GM19324 (cell line): Measurements from ENCODE around the gene MRPL27.

Experiments
- ATAC-seq: cut with Tn5 transposase; IDR thresholded peaks from one replicate; pipeline ENCODE4 v1.9.1; 2021; ENCODE audit warnings: mild to moderate bottlenecking, moderate library complexity; ENCODE audit not compliant: unreplicated experiment, low FRiP score

MRPL27 gene

DNA sequence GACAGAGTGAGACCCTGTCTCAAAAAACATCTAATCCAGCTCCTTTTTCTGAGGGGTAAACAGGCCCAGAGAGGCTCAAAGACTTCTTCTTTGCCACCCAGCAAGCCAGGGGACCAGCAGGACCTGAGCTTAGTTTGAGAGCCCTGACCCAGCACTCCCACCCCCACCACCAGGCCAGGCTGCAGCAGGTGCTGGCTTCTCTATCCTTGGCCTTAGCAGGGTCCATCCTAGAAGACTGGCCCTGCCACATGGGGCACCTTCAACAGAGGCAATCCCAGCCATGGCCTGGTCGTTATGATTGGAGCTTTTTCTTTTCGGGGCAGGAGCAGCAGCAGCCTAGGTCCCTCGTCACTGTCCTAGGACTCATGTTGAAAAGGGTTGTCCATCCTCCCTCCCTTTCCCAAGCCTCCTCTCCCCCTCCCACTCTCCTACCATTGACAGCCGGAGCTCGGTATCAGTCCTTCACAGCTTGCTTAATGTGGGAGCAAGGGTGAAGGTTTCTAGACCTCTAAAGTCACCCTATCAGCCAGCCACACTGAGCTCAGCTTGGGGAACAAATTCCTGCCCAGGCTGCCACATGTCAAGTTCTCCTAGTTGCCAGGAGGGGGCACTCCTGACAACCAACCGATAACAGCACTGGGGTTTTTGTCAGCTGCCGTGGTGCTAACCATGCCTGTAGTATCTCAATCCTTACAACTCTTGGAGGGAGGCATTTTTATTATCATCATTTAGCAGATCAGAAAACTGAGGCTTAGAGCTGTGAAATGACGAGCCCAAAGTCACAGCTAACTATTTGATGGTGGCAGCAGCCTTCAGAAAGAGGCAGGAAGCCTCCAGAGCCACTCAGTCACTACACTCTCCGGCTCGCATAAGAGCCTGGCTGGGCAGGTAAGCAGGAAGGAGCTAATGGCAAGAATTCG lies 11.2 kb downstream of the MRPL27 start:
- ATAC-seq, result no peak

DNA sequence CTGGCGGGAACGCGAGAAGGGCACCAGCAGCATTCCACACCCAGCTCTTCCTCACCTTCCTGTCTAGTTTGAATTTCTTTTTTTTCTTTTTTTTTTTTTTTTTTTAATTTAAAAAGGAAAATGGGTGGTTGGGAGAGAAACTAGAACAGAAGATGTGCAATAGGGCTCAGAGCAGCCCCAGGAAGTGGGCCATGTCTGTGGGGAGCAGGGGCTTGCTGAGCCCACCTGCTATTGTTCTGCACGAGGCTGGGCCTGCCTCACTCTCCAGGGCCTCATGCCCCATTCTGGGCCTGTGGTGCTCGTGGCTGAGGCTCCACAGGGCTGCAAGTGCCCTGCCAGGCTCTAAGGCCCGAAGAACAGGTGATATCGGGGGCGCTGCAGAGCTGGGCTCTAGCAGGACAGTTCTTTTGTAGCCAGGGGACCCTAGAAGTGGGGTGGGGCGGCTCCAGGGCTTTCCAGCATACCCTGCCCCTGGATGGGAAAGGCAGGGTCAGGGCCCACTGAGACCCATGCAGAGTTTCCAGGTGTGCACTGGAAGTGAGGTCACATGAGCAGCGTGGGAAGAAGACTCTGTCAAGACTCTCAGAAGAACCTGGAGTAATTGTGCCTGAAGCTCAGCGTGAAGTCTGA lies 12.4 kb downstream of the MRPL27 start:
- no peak for ATAC-seq

DNA sequence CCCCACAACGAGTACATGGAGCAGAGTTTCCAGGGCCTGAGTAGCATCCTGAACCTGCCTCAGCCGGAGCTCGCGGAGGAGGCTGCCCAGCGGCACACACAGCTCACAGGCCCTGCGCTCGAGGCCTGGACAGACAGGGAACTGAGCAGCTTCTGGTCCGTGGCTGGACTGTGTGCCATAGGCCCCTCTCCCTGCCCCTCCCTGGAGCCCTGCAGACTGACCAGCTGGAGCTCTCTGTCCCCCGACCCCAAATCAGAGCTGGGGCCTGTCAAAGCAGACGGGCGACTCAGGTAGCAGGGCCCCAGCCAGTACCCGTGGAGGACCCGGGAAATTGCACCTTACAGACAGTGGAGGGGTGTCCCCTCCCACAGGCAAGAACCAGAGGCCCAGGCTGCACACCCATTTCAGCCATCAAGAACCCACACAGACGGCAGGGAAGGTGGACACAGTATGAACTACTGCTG lies 13.0 kb downstream of the MRPL27 start:
- no peak for ATAC-seq

DNA sequence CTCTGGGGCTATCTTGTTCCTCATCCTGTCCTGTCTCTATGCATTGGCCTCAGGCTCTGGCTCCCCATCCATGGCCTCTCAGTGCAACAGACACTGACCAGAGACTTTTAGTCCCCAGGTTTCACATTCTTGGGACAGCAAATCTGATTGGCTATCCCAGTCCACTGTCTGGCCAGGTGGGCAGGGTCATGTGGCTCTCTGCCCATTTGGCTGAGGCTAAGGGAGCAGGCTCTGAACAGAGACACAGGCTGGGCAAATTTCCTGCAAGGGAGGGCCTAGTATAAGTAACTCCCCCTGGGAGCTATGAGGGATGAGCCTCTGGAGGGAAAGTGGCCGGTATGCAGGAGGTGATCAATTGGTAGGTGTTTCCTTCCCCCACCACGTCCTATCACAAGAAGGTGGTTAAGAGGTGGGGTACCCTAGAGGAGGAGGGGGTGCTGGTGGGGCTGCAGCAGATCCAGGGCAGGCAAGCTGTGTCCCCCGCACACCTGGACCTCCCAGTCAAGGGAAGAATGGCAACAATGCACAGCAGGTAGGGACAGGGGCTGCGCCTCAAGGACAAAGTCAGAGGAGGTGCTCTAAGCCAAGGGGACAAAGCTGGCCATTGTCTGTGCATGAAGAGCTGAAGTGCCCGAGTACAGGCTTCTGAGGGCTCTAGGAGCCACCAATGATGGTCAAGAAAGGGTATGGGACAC lies 13.8 kb downstream of the MRPL27 start:
- ATAC-seq, result no peak

DNA sequence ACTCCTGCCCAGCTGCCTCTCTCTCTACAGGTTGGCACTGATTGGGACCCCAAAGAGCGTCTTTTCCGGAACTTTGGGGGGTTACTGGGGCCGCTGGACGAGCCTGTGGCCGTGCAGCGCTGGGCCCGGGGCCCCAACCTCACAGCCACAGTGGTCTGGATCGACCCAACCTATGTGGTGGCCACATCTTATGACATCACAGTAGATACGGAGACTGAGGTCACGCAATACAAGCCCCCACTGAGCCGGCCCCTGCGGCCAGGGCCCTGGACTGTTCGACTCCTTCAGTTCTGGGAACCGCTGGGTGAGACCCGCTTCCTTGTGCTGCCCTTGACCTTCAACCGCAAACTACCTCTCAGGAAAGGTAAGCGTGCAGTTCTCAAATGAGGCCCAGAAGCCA lies 14.8 kb downstream of the MRPL27 start:
- ATAC-seq, result no peak

DNA sequence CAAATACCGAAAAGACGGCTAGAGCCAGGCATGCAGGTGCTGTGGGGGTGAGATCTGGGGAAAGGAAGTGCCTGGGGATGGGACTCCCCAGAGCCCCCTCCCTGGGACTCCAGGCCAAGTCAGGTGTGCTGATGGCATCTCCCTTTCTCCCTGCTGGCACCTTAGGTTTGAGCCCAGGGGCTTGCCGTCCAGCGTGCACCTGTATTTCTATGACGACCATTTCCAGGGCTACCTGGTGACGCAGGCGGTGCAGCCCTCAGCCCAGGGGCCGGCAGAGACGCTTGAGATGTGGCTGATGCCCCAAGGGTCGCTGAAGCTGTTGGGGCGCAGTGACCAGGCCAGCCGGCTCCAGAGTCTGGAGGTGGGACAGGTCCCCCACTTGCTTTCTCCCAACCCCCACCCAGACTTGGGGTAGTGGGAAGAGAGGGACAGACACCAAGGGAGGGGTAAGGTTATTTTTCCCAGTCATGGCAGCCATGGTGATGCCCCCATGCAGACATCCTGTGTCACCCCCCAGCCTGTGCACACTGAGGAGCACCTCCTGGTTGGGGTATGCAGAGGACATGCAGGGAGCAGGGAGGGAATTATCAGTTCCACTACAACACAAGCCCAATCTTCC lies 16.0 kb downstream of the MRPL27 start:
- ATAC-seq, result no peak

- no peak for ATAC-seq
Observed at GRCh38 chr17:50356418-50356817, 16.6 kb downstream of the MRPL27 start.

- ATAC-seq, result no peak
Observed at GRCh38 chr17:50355701-50356341, 17.2 kb downstream of the MRPL27 start.

DNA sequence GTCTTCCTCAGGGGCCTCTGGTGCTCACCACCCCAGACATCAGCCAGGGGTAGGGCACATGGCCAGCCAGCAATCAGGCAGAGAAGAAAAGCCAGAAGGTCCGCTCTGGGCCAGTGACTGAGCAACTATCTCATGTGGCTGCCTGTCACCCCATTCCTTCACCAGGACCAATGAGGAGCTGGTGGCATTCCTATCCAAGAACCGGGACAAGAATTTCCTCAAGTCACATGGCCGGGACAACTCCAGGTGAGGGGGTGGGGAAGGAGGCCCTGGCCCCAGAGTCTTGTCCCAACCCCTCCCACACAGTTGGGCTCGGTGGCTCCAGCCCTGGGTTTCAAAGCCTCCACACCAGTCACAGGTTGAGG lies 17.7 kb downstream of the MRPL27 start:
- ATAC-seq, result no peak

DNA sequence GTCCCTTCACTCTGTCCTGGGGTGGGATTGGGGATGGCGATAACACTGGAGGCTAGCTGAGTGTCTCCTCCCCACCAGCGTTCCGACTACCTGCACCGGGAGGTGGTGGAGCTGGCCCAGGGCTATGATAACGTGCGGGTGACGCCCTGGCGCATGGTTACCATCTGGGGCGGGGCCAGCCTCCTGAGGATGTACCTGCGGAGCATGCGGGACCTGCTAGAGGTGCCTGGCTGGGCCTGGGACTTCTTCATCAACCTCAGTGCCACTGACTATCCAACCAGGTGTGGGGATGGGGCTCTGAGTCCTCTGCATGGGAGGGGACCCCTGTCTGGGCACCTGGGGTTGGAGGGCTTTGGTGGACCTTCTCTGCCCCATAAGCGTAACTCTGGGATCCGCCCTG lies 18.2 kb downstream of the MRPL27 start:
- ATAC-seq, result no peak

- no peak for ATAC-seq
Observed at GRCh38 chr17:50354198-50354597, 18.8 kb downstream of the MRPL27 start.

DNA sequence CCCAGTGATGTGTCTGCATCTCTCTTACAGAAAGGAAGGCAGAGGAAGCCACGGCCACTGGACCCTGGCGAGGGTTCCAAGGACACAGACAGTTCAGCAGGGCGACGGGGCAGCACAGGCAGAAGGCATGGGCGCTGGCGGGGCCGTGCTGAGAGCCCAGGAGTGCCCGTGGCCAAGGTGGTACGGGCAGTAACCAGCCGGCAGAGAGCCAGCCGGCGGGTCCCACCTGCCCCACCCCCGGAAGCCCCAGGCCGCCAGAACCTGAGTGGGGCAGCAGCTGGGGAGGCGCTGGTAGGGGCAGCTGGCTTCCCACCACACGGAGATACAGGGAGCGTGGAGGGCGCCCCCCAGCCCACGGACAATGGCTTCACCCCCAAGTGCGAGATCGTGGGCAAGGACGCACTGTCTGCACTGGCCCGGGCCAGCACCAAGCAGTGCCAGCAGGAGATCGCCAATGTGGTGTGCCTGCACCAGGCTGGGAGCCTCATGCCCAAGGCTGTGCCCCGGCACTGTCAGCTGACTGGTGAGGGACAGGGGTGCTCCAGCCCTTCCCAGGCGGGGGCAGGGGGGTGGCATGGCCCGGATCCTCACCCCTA lies 19.3 kb downstream of the MRPL27 start:
- ATAC-seq, result no peak

- no peak for ATAC-seq
Observed at GRCh38 chr17:50352693-50353599, 20.0 kb downstream of the MRPL27 start.

DNA sequence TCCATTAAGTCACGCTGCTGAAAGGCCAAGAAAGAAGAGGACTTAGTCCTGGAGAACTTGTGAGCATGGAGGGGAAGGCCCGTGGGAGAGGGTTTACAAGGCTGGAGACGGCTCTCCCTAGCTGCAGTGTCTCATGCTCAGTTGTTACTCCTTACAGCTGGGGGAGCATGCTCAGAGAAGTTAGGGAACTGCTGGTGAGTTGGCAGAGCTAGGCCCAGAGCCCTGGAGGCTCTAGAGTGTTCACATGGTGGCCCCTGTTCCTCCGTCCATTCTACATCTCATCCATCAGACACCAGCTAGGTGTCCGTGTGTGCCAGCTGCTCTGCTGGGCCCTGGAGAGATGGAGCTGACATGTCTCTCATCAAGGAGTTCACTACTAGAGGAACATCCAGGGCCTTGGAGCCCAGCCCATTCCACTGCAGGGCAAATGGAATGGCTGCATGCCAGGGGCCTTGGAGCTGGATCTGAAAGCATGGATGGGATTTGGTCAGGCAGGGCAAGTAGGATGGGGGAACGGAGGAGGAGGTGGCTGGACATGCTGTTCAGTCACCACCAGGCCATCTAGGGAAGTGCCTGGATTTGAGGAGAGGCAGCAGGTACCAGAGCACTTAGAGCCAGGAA lies 20.8 kb downstream of the MRPL27 start:
- ATAC-seq, result no peak

DNA sequence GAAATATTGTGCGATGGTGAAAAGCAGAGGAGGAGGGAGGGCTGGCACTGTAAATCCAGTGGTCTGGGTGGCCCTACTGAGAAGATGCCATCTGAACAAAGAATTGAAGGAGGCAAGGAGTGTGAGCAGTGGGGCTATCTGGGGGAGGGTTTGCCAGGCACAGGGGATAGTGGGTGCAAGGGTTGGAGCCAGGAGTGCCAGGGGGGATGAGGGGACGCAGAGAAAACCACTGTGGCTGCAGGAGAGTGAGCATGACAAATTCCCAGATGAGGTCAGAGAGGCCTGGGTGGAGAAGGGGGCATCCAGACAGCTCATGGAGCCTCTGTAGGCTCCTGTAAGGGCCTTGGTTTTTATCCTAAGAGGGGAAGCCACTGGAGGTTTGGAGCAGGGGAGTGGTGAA lies 22.3 kb downstream of the MRPL27 start:
- no peak for ATAC-seq

DNA sequence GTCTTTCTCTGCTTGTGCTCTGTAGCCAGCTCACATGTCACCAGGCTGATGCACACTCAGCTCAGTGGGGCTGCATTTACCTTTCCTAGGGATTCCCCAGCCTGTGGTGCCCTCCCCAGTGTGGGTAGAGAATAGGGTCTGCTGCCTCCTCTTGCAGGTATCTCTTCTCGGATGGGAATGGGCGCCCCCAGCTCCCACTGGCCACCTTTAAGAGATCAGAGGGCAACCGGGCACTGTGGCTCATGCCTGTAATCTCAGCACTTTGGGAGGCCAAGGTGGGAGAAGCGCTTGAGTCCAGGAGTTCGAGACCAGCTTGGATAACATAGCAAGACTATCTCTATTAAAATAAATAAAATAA lies 23.8 kb downstream of the MRPL27 start:
- ATAC-seq, result no peak

DNA sequence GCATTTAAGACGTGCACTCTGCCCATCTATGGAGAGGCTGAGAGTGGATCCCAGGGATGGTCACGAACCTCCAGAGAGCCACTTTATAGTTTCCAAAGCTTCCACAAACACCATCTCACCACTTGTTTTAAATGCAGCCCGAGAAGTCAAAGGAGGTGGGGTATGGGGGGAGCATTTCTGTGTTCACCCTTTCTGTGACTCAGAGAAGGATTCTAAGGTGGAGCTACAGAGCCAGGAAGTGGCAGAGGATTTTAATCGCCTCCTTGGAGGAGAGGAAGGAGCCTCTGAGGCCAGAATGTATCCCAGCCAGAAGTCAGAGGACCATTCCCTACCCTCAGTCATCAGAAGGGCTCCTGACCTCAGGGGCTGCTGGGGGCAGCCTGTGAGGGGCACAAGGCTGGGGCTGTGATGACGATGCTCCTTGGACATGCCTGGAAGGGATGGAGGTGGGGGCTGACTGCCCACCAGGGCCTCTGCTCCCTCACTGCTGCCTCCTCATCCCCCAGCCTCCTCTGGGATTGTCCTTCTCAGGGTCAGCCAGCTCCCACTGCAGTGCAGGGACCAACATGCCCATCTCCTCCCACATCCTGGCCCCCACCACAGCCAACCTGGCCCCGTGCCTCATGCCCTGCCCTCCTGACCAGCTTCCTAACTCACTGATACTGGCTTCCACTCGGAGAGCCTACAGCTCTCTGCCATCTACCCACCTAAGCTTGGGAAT lies 24.3 kb downstream of the MRPL27 start:
- ATAC-seq, result no peak

- no peak for ATAC-seq
Observed at GRCh38 chr17:50347894-50348291, 25.1 kb downstream of the MRPL27 start.
